ENCODE results near the gene TMEM270.
A peak's percentile ranks its signal among the peaks of the same experiment; 100 is the strongest.

The TMEM270 gene

DNA sequence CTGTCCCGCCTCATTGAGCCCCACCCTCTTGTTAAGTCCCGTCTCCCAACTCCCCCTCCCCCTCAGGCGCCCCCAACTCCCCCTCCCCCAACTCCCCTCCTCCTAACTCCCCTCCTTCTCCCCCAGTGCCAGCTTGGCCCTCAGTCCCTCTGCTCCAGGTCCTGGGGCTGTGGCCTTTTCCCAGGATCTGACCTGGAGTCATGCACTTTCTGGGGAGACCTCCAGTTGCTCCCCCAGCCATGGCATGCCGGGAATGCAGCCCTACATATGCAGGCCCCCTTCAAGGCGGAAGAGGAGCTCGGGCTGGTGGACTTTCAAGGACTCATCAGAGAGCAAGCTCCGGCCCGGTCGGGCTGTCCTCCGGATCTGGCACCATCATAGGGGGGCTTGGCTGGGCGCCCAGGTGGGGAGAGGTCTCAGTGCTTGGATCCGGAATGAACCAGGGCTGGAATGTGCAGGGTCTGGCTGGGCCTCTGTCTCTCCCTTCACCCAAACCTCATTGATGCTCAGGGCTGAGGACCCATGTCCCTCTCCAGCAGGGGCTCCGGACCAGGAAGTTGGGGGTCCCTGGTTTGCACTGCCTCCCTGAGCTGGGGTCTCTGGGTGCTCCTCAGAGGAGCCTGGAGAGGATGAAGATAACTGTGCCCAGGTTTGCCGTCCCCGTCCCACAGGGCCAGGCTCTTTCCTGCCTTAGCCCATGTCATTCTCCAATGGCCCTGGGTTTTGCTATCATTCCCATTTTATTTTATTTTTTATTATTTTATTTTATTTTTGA is 41.1 kb downstream of the TMEM270 start:
- POLR2A ChIA-PET (ENCODE audit: low non-redundant PET): no interaction called here
- peak overlapping the region; percentile 52 for H3K27ac ChIP-seq
- CTCF ChIA-PET: interaction anchor here (1.0 kb wide), 1 partner anchor 58 kb away, joined by 5 read pairs; no protein-coding TSS in a partner anchor
- DNase-seq (ENCODE audit: low spot score): no peak
- TF ChIP-seq, protein P1, sequence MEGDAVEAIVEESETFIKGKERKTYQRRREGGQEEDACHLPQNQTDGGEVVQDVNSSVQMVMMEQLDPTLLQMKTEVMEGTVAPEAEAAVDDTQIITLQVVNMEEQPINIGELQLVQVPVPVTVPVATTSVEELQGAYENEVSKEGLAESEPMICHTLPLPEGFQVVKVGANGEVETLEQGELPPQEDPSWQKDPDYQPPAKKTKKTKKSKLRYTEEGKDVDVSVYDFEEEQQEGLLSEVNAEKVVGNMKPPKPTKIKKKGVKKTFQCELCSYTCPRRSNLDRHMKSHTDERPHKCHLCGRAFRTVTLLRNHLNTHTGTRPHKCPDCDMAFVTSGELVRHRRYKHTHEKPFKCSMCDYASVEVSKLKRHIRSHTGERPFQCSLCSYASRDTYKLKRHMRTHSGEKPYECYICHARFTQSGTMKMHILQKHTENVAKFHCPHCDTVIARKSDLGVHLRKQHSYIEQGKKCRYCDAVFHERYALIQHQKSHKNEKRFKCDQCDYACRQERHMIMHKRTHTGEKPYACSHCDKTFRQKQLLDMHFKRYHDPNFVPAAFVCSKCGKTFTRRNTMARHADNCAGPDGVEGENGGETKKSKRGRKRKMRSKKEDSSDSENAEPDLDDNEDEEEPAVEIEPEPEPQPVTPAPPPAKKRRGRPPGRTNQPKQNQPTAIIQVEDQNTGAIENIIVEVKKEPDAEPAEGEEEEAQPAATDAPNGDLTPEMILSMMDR (conservative IDR thresholded peaks at IDR 0.05; ENCODE audit: low read depth): no peak

DNA sequence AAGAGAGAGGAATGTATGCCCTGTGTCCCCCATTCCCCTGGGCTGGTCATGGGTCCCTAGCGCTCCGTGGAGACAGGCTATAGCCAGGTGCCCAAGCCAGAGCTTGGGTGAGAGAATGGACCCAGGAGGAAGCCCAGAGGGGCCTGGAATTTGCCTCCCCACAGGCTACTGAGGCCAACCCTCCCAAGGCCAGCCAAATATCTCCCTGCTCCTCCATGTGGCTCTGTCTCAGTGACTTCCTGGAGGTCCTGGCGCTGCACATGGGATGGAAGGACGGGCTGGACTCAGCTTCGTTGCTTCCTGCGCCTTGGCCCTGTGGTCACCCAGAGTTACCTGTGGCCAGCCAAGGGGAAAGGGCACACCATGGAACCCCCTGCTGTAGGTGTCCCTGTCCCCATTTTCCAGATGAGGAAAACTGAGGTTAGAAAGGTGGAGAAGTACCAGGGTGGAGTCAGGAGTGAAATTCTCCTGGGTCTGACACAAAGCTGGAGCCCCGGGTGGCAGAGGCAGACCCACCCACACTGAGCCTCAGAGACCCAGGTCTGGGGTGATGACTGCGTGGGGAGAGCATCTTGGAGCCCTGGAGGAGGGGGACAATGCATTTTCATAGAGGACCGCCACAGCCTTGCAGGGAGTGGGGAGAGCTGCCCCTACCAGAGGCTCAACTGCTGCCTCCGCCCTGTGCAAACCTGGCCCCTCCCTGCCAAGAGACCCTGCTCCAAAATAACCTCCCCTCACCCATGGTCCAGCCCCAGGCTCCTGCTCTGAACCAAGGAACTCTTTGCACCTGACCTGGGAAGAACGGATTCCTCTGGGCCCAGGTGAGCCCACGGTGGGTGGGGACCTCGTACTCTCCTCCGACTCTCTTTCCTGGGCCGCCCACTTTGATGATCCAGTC is 42.6 kb downstream of the TMEM270 start:
- ChIA-PET POLR2A (ENCODE audit: low non-redundant PET) (no interaction called here), CTCF (interaction anchor here (0.6 kb wide), 1 partner anchor 93 kb away, joined by 4 read pairs; no protein-coding TSS in a partner anchor)
- H3K27ac ChIP-seq: peak overlapping the region; percentile 52

DNA sequence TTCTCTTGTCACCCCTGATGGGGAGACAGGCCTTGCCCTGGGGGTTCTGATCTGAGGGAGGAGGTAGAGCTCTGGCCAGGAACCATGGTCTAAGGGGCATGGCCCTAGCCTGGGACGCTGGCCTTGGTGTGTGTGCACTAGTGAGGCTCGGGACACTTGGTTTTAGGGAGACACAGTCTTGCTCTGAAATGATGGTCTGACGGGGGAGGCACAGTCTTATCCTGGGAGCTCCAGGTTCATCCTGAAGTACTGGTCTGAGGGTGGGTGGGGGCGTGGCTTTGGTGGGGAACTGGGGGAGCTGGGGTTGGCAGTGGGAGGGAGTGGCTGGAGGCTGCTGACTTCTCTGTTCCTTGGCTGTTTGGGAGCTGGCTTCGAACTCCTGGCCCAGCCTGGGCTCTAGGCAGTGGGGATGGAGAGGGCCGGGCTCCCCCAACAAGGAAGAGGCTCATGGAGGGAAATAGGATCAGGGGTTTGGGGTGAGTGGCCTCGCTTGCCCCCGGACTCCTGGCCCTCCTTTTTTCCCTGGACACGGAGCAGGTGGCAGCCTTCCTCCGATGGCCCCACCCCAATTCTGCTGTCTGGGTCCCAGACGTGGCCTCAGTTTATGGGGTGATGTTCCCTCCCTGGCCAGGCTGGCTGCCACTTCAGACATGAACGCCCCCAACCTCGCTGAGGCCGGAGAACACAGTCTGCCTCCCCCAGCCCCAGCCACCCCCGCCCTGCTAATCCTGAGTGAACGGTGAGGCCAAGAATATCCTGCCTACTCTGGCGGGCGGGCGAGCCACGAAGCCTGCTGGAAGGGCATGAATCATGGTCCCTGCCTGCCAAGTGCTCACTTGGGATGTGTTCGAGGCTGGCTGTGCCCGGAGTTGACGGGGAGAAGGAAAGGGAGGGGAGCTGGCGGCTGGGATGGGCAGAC is 43.5 kb downstream of the TMEM270 start:
- POLR2A ChIA-PET (ENCODE audit: low non-redundant PET): no interaction called here
- DNase-seq (ENCODE audit: low spot score): no peak
- CTCF ChIA-PET: no interaction called here

More for the DNA sequence above, 42.6 kb downstream of the TMEM270 start:
- DNase-seq (ENCODE audit: low spot score): no peak
- TF ChIP-seq, protein P1 (conservative IDR thresholded peaks at IDR 0.05; ENCODE audit: low read depth): no peak

DNA sequence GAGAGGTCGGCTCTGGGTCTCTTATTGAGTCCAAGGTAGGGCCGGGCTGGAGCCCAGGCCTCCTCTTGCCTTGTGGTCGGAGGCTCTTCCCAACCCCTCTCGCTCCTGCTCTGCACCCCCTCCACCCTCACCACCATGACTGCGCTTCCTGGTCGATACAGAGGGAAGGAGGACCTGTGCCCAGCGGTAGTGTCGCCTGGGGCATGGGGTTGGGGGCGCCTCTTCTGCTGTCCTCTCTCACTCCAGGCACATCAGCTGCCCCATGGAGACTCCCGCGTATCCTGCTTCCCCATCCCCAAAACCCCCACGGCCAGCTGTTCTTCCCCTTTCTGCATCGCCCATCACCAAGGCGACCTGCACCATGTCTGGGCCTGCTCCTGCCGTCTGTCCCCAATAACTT is 44.4 kb downstream of the TMEM270 start:
- peak overlapping the region; percentile 52 for H3K27ac ChIP-seq
- POLR2A ChIA-PET (ENCODE audit: low non-redundant PET): no interaction called here
- CTCF ChIA-PET: no interaction called here
- TF ChIP-seq, protein P1 (conservative IDR thresholded peaks at IDR 0.05; ENCODE audit: low read depth): no peak
- no peak for DNase-seq (ENCODE audit: low spot score)

More for the DNA sequence above, 43.5 kb downstream of the TMEM270 start:
- H3K27ac ChIP-seq: peak overlapping the region; percentile 52
- TF ChIP-seq, protein P1 (conservative IDR thresholded peaks at IDR 0.05; ENCODE audit: low read depth): no peak

DNA sequence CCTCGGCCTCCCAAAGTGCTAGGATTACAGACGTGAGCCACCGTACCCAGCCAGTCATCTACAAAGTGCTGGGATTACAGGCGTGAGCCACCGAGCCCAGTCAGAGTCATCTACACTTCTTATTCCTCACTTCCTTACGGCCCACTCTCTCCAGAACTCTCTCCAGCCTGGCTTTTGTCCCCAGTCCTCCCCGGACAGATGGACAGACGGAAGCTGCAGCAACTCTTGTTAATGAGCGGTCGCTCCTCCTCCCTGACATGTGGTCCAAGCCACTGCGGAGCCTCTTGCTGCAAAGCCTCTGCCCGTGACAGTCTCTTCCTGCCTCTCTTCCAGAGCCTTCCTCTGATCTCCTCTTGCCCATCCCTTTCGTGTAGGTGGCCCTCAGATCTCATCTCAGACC is 45.9 kb downstream of the TMEM270 start:
- ChIA-PET POLR2A (ENCODE audit: low non-redundant PET) (no interaction called here), CTCF (no interaction called here)
- TF ChIP-seq, protein P1 (conservative IDR thresholded peaks at IDR 0.05; ENCODE audit: low read depth): no peak
- no peak overlapping the region for H3K27ac ChIP-seq
- DNase-seq (ENCODE audit: low spot score): no peak

All from RWPE1 (cell line).